GM18907 (cell line): ENCODE data around the gene CAV2.
A peak's percentile ranks its signal among the peaks of the same experiment; 100 is the strongest.

Experiments
- ATAC-seq: cut with Tn5 transposase; IDR thresholded peaks from one replicate; pipeline ENCODE4 v1.9.1; 2021; ENCODE audit warnings: mild to moderate bottlenecking, moderate library complexity; ENCODE audit not compliant: unreplicated experiment

CAV2 gene

DNA sequence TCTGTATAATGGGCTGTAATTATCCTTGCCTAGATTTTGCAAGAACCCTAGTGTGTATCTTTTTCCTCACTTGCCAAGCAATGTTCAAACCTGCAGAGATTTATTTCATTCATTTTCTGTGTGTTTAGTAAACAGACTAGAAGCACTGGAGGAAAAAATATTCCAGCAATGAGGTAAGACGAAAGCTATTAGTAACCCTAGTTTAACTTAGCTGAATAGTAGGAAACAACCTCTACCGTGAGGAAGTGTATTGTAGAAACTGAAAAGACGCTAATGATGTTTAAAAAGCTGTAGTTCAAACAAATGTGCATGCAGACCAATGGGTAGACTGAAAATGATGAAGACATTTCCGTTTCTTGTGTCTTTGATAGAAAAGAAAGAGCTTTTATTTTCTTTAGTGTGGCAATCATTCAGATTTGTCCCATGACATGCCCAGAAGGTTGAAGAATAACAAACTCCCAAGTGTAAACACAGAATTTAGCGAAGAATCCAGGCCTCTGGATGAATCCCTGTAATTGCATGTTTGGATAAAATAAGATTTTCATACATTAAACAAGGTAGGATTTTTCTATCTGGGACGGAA is 46.0 kb downstream of the CAV2 start:
- no peak for ATAC-seq

GRCh38 chr7:116546054-116546453 is 46.5 kb downstream of the CAV2 start:
- ATAC-seq, result no peak

GRCh38 chr7:116546916-116547315 is 47.4 kb downstream of the CAV2 start:
- no peak for ATAC-seq

DNA sequence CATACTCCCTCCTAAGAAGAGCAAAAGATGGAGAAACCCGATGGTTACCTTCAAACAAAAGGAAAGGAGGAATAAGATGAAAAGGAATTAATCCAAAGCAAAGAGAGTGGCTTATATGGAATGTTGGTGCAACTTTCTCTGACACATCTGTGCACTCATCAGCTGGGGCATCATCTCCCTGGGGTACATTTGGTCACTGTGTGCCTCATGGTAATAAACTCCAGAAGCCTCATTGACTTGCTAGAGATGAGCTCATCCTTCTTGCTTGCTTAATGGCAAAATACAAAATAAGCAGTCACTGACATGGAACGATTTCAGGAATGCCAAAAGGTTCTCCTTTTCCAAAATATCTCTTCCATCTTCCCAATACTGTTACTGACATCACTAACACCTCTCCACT is 47.8 kb downstream of the CAV2 start:
- no peak for ATAC-seq

DNA sequence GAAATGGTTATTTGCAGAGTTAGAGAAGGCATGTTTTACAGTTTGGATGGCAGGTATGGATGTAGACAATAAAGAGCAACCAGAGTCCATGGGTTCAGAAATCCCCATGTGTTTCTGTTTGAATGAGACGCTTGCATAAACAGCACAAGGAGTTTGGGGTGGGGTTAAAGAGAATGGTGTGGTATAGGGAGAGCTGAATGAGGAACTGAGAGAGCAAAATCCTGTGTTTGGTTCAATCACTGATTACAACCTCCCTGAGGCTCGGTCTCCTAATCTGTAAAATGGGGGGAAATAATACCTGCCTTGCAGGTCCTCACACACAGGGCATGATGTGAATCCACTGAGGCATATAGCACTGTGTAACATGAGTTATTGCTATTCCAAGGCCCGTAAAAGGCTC is 49.0 kb downstream of the CAV2 start:
- peak; percentile 94 for ATAC-seq

DNA sequence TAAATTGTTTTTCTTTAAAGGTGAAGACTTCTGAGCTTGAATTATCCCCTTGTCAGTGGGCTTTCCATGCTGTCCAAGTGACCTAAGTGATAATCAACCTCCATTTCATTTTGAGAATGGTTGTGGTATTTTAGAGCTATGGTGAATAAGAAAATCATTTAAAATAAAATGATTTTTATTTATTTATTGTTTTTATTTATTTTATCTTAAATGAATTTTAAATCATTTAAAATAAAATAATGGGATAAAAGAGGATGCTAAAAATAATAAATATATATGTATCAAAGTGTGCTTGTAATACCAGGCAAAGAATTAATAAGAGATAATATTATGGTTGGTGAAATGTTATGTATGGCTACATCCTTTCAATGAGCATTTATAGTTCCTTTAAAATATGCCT is 49.8 kb downstream of the CAV2 start:
- no peak for ATAC-seq

- no peak for ATAC-seq
These were observed 52.2 kb downstream of the CAV2 start for GRCh38 chr7:116551692-116552091.

GRCh38 chr7:116552602-116553001 is 53.1 kb downstream of the CAV2 start:
- no peak for ATAC-seq

GRCh38 chr7:116553168-116553964 is 53.8 kb downstream of the CAV2 start:
- ATAC-seq, result no peak

GRCh38 chr7:116554436-116554835 is 54.9 kb downstream of the CAV2 start:
- no peak for ATAC-seq

- ATAC-seq, result no peak
These were observed 55.4 kb downstream of the CAV2 start for GRCh38 chr7:116554911-116555310.

- ATAC-seq, result no peak
These were observed 57.6 kb downstream of the CAV2 start for GRCh38 chr7:116557066-116557585.

GRCh38 chr7:116557901-116558300 is 58.4 kb downstream of the CAV2 start:
- ATAC-seq, result no peak
